Colonic mucosa (tissue), 4 donors: ENCODE results near the gene MAD1L1. TPM values are rescaled to one million over a fixed set of nuclear protein-coding genes. Genes with fewer than 3 reads are reported as not detected.

Source experiments
- DNase-seq: peaks from one replicate; pipeline ENCODE4 v3.0.0-alpha.2; 2020
- H3K27ac ChIP-seq: fragments of 200-600 bp; one replicate; pipeline ENCODE4 v1.8.0; 2021
- H3K27me3 ChIP-seq: fragments of 200-600 bp; one replicate; pipeline ENCODE4 v1.8.0; 2021
- H3K36me3 ChIP-seq: fragments of 200-600 bp; one replicate; pipeline ENCODE4 v1.8.0; 2021
- H3K4me1 ChIP-seq: fragments of 200-600 bp; one replicate; pipeline ENCODE4 v1.8.0; 2021; ENCODE audit warnings: mild to moderate bottlenecking
- H3K4me3 ChIP-seq: fragments of 200-600 bp; one replicate; pipeline ENCODE4 v1.8.0; 2021
- H3K9ac ChIP-seq, 2 donors: one replicate each; pipeline ENCODE4 v1.7.0; 2013; ENCODE audit warnings: control low read depth in 2 of 2, low read depth in 2 of 2, low read length in 2 of 2
- H3K9me3 ChIP-seq: fragments of 200-600 bp; one replicate; pipeline ENCODE4 v1.8.0; 2021
- CTCF ChIP-seq: fragments of 200-600 bp; IDR thresholded peaks from one replicate; pipeline ENCODE4 v1.8.0; 2022; ENCODE audit warnings: antibody characterized with exemption, mild to moderate bottlenecking
- intact Hi-C: fragments of 100-400 bp; cut with DNase I; formaldehyde crosslinking; loops from one replicate; pipeline ENCODE4 v1.14.1; 2022
- total RNA-seq, 2 donors: library from RNA; stranded (reverse); fragmentation: NEBNext Ultra II Directional in 1 of 2; extraction: Animal tissue kit (Norgen Biotek cat#: 25700) in 1 of 2; gene quantifications; one replicate each; pipeline ENCODE4 v1.2.1, GENCODE V29; 2021
- donor health status: healthy.
- donor health status: DM: no; HTN: no; CAD: no.
- donor health status: DM: no; HTN: no; CAD: no.

The MAD1L1 gene
- total RNA-seq, 2 donors from 2014 or later, result 18.2 to 47.0 TPM

- Histone ChIP-seq H3K4me1 (no peaks in the 10 kb centered on the region), H3K36me3 (no peaks in the 10 kb centered on the region), H3K4me3 (no peak overlapping the region), H3K9ac (no peak overlapping the region), H3K27ac (no peak overlapping the region), H3K9me3 (no peaks in the 10 kb centered on the region), H3K27me3 (no peaks in the 10 kb centered on the region)
- DNase-seq, result no peak
- intact Hi-C loops, result no loop called here
- TF ChIP-seq CTCF, result no peak
These were observed 147.8 kb downstream of the MAD1L1 start for GRCh38 chr7:2084781-2085505.

GRCh38 chr7:2084331-2084730, 148.4 kb downstream of the MAD1L1 start:
- no peak overlapping the region for H3K27ac ChIP-seq
- no peaks in the 10 kb centered on the region for H3K9me3 ChIP-seq
- intact Hi-C loops, result no loop called here
- H3K27me3 ChIP-seq, result no peaks in the 10 kb centered on the region
- H3K9ac ChIP-seq, result no peak overlapping the region
- no peaks in the 10 kb centered on the region for H3K4me1 ChIP-seq
- TF ChIP-seq CTCF, result no peak
- H3K4me3 ChIP-seq, result no peak overlapping the region
- no peaks in the 10 kb centered on the region for H3K36me3 ChIP-seq
- no peak for DNase-seq

GRCh38 chr7:2083362-2083761, 149.4 kb downstream of the MAD1L1 start:
- TF ChIP-seq CTCF, result no peak
- intact Hi-C loops, result no loop called here
- H3K4me3 ChIP-seq, result no peak overlapping the region

GRCh38 chr7:2082139-2082998, 150.4 kb downstream of the MAD1L1 start:
- DNase-seq, result no peak

More at GRCh38 chr7:2083362-2083761, 149.4 kb downstream of the MAD1L1 start:
- no peak overlapping the region for H3K9ac ChIP-seq
- H3K36me3 ChIP-seq, result no peaks in the 10 kb centered on the region
- no peak for DNase-seq
- no peaks in the 10 kb centered on the region for H3K4me1 ChIP-seq
- no peak overlapping the region for H3K27ac ChIP-seq
- no peaks in the 10 kb centered on the region for H3K27me3 ChIP-seq
- no peaks in the 10 kb centered on the region for H3K9me3 ChIP-seq

More at GRCh38 chr7:2082139-2082998, 150.4 kb downstream of the MAD1L1 start:
- Histone ChIP-seq H3K4me1 (no peaks in the 10 kb centered on the region), H3K27ac (no peak overlapping the region), H3K9me3 (no peaks in the 10 kb centered on the region), H3K27me3 (no peaks in the 10 kb centered on the region), H3K9ac (no peak overlapping the region), H3K4me3 (no peak overlapping the region), H3K36me3 (no peaks in the 10 kb centered on the region)
- intact Hi-C loops, result no loop called here
- TF ChIP-seq CTCF, result no peak
